Activated CD4-positive, alpha-beta T cell treated with anti-CD3 and anti-CD28 coated beads, Interleukin-2, amount 50 U/mL, for 1 hour (primary cell): ENCODE measurements around the gene RUSC2.
"Not testable (repeated sequence)": the region's sequence is repeated elsewhere in the genome, so short reads cannot be mapped to it uniquely, and the experiment has no call there.

Experiments used
- DNase-seq: peaks from one replicate; pipeline ENCODE4 v3.0.0-alpha.2; 2020

The RUSC2 gene

GRCh38 chr9:35489313-35490154, at the start of gene RUSC2:
Gene RUSC2 (plus strand): TSS chr9:35490111. CDS start chr9:35546522, 56,411 bp downstream.
- DNase-seq, result peak; percentile 25

- DNase-seq, result no peak
These were observed 43.9 kb upstream of the RUSC2 start for GRCh38 chr9:35446012-35446411.

- DNase-seq, result no peak
These were observed 41.4 kb upstream of the RUSC2 start for GRCh38 chr9:35448496-35448895.

- DNase-seq, result no peak
These were observed 37.4 kb upstream of the RUSC2 start for GRCh38 chr9:35452481-35452880.

- DNase-seq, result no peak
These were observed 36.1 kb upstream of the RUSC2 start for GRCh38 chr9:35453786-35454185.

- no peak for DNase-seq
These were observed 25.5 kb upstream of the RUSC2 start for GRCh38 chr9:35464141-35465025.

- DNase-seq, result no peak
These were observed 19.6 kb upstream of the RUSC2 start for GRCh38 chr9:35470340-35470739.

- DNase-seq, result no peak
These were observed 19.0 kb upstream of the RUSC2 start for GRCh38 chr9:35470894-35471293.

- no peak for DNase-seq
These were observed 13.3 kb upstream of the RUSC2 start for GRCh38 chr9:35476596-35476995.

- not testable (repeated sequence) for DNase-seq
These were observed 12.6 kb upstream of the RUSC2 start for GRCh38 chr9:35477211-35477855.

GRCh38 chr9:35478871-35479270, 11.0 kb upstream of the RUSC2 start:
- DNase-seq, result no peak

- peak; percentile 15 for DNase-seq
These were observed 8.4 kb upstream of the RUSC2 start for GRCh38 chr9:35481347-35481975.

- DNase-seq, result no peak
These were observed 7.8 kb upstream of the RUSC2 start for GRCh38 chr9:35482071-35482470.

- no peak for DNase-seq
These were observed 5.5 kb upstream of the RUSC2 start for GRCh38 chr9:35484406-35484805.

- no peak for DNase-seq
These were observed 2.8 kb upstream of the RUSC2 start for GRCh38 chr9:35487081-35487480.

- DNase-seq, result no peak
These were observed 1.9 kb upstream of the RUSC2 start for GRCh38 chr9:35488021-35488420.

GRCh38 chr9:35488566-35489312, 1.2 kb upstream of the RUSC2 start:
- no peak for DNase-seq

GRCh38 chr9:35490155-35490909, 421 bp downstream of the RUSC2 start:
- DNase-seq, result no peak

- no peak for DNase-seq
These were observed 1.1 kb downstream of the RUSC2 start for GRCh38 chr9:35490910-35491465.

GRCh38 chr9:35493119-35493518, 3.2 kb downstream of the RUSC2 start:
- DNase-seq, result not testable (repeated sequence)

- DNase-seq, result no peak
These were observed 6.1 kb downstream of the RUSC2 start for GRCh38 chr9:35495984-35496383.
